Inflammatory macrophage treated with lipopolysaccharide for 1 hour (primary cell): Measurements from ENCODE around the gene AOC2.
A peak's percentile ranks its signal among the peaks of the same experiment; 100 is the strongest.
"Not testable (repeated sequence)": the region's sequence is repeated elsewhere in the genome, so short reads cannot be mapped to it uniquely, and the experiment has no call there.

ENCODE experiments used
- DNase-seq, 2 donors: peaks; one replicate each; pipeline ENCODE4 v3.0.0-alpha.2; 2020 to 2022

Gene AOC2

GRCh38 chr17:42832213-42832933, 12.0 kb upstream of the AOC2 start:
- DNase-seq = no peak

- DNase-seq = peak; percentile 82 to 93
These were observed 11.2 kb upstream of the AOC2 start, which contains the start of gene PSME3 for GRCh38 chr17:42832934-42833766. PSME3 (plus strand) TSS chr17:42833397; CDS start chr17:42833632, 235 bp downstream.

- no peak for DNase-seq
These were observed 10.5 kb upstream of the AOC2 start for GRCh38 chr17:42833767-42834422.

- peak in 1 of 2 donors; percentile 7 for DNase-seq
These were observed 8.6 kb upstream of the AOC2 start for GRCh38 chr17:42835732-42836131.

DNA sequence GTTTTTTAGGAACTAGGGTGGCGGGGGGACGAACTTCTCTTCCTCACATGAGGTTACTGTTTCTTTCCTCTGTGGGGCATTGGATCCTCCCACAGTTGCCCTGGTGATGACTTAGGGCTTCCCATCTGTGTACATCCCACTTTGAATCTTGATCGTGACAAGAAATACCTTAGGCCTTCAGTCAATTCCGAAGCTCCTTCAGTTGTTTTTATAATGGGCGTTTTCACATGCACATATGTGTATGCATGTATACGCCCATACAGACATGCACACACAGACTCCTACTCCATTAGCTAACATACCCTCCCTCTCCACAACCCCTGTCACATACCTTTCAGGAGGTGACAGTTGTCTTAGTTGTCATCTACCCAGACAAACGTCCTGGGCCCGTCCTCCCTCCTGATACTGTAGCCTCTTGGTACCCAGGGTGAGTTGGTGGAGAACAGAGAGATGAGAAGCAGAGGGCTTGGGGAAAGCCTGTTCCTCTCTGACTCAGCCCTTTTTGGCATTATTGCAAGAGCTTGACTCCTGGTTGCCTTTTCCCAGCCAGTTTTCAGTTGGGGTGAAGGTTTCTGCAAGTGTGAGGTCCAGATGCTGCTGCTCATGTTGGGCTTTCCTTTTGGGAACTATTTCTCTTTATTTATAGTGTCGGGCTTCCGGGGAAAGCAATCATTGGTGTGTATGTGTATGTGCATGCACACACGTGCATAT, 2.2 kb upstream of the AOC2 start:
- DNase-seq = no peak

DNA sequence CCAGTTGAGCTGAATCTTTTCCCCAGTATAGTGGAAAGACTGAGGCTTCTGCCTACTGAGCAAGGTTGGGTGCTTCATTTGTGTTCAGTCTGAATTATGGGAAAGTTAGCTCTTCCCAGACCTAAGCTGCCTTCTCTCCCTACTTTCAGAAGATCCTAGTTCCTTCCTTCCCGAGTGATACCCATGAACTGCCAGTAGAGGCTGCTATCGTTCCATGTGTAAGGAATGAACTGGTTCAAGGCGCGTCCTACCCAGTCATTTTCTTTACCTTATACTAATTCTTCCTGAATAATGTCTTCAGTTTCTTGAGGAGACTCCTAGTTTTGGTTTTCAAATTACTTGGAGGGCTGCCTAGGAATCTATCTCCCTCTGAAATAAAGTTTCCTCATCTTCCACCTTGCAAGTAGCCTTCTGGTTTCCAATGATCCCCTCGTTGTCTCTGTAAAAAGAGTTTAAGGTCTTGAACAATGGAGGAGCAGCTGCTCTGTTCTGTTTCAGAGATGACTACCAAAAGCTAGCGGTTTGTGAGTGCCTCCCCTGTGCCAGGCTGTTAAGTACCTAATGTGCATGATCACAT, 934 bp upstream of the AOC2 start:
- peak; percentile 37 to 73 for DNase-seq

GRCh38 chr17:42844761-42845555, 578 bp downstream of the AOC2 start:
- no peak for DNase-seq

DNA sequence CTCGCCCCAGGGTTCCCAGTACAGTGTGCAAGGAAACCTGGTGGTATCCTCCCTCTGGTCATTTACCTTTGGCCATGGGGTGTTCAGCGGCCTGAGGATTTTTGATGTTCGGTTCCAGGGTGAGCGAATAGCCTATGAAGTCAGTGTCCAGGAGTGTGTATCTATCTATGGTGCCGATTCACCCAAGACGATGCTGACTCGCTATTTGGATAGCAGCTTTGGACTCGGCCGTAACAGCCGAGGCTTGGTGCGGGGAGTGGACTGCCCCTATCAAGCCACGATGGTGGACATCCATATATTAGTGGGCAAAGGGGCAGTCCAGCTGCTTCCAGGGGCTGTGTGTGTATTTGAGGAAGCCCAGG, 1.2 kb downstream of the AOC2 start:
- no peak for DNase-seq

GRCh38 chr17:42845918-42846593, 1.7 kb downstream of the AOC2 start:
- peak; percentile 59 to 79 for DNase-seq

GRCh38 chr17:42846594-42847280, 2.4 kb downstream of the AOC2 start:
- DNase-seq = peak; percentile 72 to 84

DNA sequence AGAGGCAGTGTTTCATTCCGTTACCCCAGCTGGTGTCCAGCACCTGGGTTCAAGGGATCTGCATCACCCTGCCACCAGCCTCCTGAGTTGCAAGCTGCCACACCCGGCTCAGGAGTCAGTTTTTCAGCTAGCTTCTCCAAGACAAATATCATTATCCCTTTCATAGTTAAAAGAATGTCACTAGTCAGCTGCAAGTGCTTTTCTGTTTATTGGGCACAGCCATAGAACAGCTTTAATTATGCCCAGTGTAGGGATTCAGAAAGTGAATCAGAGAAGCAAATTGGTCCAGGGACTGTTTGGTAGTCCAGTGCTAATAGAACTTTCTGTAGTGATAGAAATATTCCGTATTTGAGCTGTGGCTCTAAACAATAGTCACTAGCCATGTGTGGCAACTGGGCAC, 3.7 kb downstream of the AOC2 start:
- no peak for DNase-seq

DNA sequence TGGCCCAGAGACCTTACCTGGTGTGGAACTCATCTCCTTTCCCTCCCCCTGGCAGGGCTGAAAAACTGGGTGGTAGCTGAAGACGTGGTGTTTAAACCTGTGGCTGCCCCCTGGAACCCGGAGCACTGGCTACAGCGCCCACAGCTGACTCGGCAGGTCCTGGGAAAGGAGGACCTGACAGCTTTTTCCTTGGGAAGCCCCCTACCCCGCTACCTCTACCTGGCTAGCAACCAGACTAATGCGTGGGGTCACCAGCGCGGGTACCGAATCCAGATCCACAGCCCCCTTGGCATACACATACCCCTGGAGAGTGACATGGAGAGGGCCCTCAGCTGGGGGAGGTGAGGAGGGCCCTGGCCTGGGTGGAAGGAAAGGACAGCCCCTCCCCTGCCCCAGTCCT, 4.7 kb downstream of the AOC2 start:
- no peak for DNase-seq

DNA sequence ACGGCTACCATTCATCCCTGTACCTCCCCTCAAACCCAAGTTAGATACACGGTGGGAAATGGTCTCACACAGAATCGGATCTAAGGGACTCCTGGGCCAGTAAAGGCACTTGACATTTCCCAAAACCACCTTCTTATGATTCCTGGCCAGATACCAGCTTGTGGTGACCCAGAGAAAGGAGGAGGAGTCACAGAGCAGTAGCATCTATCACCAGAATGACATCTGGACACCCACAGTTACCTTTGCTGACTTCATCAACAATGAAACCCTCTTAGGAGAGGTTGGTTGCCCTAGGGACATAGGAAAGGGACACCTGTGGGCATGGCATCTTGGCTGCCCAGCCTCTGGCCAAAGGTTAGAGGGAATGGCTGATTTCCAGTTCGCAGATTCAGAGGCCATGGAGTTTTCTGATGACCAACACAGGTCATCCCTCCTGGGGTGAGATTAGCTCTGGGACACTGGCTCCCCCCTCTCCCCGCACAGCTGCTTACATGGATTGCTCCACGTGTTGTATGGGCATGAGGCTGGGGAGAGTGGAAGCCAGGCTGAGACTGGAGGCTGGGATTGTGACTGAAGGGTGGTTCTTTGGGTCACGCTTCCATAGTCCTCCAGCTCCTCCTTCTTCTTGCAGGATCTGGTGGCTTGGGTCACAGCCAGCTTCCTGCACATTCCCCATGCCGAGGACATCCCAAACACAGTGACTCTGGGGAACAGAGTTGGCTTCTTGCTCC, 5.2 kb downstream of the AOC2 start:
- no peak for DNase-seq

GRCh38 chr17:42850954-42851353, 6.6 kb downstream of the AOC2 start, which contains the start of gene AOC3:
AOC3 (plus strand) TSS chr17:42851199; CDS start chr17:42851344, 145 bp downstream.
- no peak for DNase-seq

- not testable (repeated sequence) for DNase-seq
These were observed 7.2 kb downstream of the AOC2 start for GRCh38 chr17:42851371-42852240.

GRCh38 chr17:42852351-42852750, 8.0 kb downstream of the AOC2 start:
- no peak for DNase-seq

DNA sequence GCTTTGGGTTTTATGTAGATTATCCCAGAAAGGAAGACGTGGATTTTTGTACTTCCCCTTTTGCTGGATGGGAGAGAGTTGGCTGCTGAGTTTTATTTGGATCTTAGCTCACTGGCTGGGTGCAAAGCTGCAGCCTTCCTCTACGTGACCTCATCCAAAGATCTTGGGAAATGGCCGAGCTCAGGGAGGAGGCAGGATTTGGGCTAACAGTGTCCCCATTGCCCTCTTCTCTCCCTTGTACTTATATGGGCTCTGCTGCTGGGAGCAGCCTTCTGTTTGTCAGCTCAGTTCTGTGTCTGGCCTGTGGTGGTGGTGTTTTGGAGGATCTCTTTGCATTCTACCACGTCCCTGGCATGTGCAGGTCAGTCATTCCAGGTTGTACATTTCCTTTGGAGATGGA, 8.6 kb downstream of the AOC2 start:
- peak; percentile 25 to 50 for DNase-seq

DNA sequence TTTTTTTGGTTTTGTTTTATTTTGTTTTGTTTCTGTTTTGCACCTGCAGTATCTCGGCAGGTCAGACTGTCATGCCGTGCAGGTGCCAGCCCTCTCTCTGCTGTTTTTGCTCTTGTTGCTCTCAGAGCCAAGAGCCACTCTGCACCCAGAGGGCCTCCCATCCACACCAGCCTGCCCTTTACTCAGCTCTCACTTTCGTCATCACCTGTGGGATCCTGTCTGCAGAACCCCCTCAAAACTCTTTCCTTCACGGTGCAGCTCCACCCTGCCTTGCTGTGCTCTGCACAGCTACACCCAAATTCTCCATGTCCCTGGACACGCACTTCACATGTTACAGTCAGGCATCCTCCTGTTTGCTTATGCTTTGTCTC, 9.2 kb downstream of the AOC2 start:
- no peak for DNase-seq
